K562 (cell line): Measurements from ENCODE around the gene MICAL2. TPM values are rescaled to one million over a fixed set of nuclear protein-coding genes. Genes with fewer than 3 reads are reported as not detected.

Experiments
- ILK ChIP-seq: fragments of 450-650 bp; IDR thresholded peaks from 2 replicates; pipeline ENCODE4 v1.6.1; 2016; ENCODE audit warnings: missing genetic modification characterization, low read depth, mild to moderate bottlenecking, missing compliant biosample characterization, moderate library complexity, borderline replicate concordance
- SMARCB1 ChIP-seq: IDR thresholded peaks from 2 replicates; pipeline ENCODE4 v1.6.1; 2011; ENCODE audit warnings: improper control_type of control experiment, low read depth; ENCODE audit not compliant: insufficient read length
- TCF7 ChIP-seq: sonication (generic); IDR thresholded peaks from 2 replicates; pipeline ENCODE4 v1.6.1; 2016; ENCODE audit warnings: antibody characterized with exemption, borderline replicate concordance
- TCFL5 ChIP-seq: fragments of 250-450 bp; sonication (Bioruptor Pico); conservative IDR thresholded peaks from 2 replicates; pipeline ENCODE4 v1.6.1; 2021; ENCODE audit warnings: mild to moderate bottlenecking, moderate library complexity, matching md5 sums
- ZC3H4 ChIP-seq: sonication (generic); formaldehyde crosslinking; IDR thresholded peaks from 2 replicates; pipeline ENCODE4 v1.9.0; 2021; ENCODE audit warnings: missing genetic modification reagents, borderline replicate concordance
- ZFP30 ChIP-seq: fragments of 250-450 bp; sonication (Bioruptor Pico); IDR thresholded peaks from 2 replicates; pipeline ENCODE4 v1.8.0; 2022; ENCODE audit warnings: moderate library complexity, mild to moderate bottlenecking, inconsistent platforms, borderline replicate concordance
- ZNF121 ChIP-seq: sonication (generic); formaldehyde crosslinking; conservative IDR thresholded peaks from 2 replicates; pipeline ENCODE4 v1.8.0; 2022; ENCODE audit warnings: missing genetic modification reagents
- ZNF395 ChIP-seq: fragments of 200-800 bp; sonication (Bioruptor generic); IDR thresholded peaks from 2 replicates; pipeline ENCODE4 v1.6.1; 2017; ENCODE audit warnings: missing genetic modification characterization, missing compliant biosample characterization
- ZNF830 ChIP-seq: fragments of 250-450 bp; sonication (Bioruptor Pico); IDR thresholded peaks from 2 replicates; pipeline ENCODE4 v1.5.0; 2021; ENCODE audit warnings: mild to moderate bottlenecking
- ZSCAN32 ChIP-seq: fragments of 450-650 bp; formaldehyde crosslinking; IDR thresholded peaks from 2 replicates; pipeline ENCODE4 v1.4.0; 2020; ENCODE audit warnings: mild to moderate bottlenecking, moderate library complexity
- polyA plus RNA-seq, 8 experiments: library from polyadenylated mRNA; depleted of rRNA in 4 of 8; stranded (reverse) in 5 of 8; unstranded in 3 of 8; fragments of >200 nt; fragmentation: Nextera tagmentation in 2 of 8; fragmentation: Illumina TruSeq in 1 of 8; extraction: Ambion mirVana in 2 of 8; extraction: Trizol in 1 of 8; gene quantifications; 2 replicates each; pipeline versions ENCODE4 v1.2.1 to v1.2.3, GENCODE V29; 2011 to 2014; ENCODE audit warnings: inconsistent platforms in 1 of 8, missing spikeins in 1 of 8
- total RNA-seq, 7 experiments: library from RNA; depleted of rRNA in 6 of 7; stranded (reverse); fragments of >200 nt in 6 of 7; fragmentation: Illumina TruSeq in 2 of 7; extraction: Trizol in 2 of 7; gene quantifications; 2 replicates each; pipeline versions ENCODE4 v1.2.1 to v1.2.3, GENCODE V29; 2011 to 2021; ENCODE audit warnings: low replicate concordance in 1 of 7
- TF ChIP-seq, protein P1 (sequence below): sonication (generic); formaldehyde crosslinking; IDR thresholded peaks from 2 replicates; pipeline ENCODE4 v1.8.0; 2022; ENCODE audit warnings: mild to moderate bottlenecking, missing genetic modification reagents
- TF ChIP-seq, protein P2 (sequence below): fragments of 450-650 bp; IDR thresholded peaks from 2 replicates; pipeline ENCODE4 v1.7.0; 2016; ENCODE audit warnings: borderline replicate concordance
- TF ChIP-seq, protein P3 (sequence below): sonication (generic); formaldehyde crosslinking; IDR thresholded peaks from 2 replicates; pipeline ENCODE4 v1.9.0; 2022; ENCODE audit warnings: mild to moderate bottlenecking, missing genetic modification reagents

The MICAL2 gene
- total and polyA plus RNA-seq, 9 of the 15 experiments (the other 6 are each of a cell fraction or from before 2014, with no cell fraction given), result 4.7 to 64.2 (median 33.6) TPM

- TF ChIP-seq ZNF121 (CRISPR knock-in tag) (no peak), ZNF830 (CRISPR knock-in tag) (no peak), ZFP30 (CRISPR knock-in tag) (no peak), ZC3H4 (CRISPR knock-in tag) (no peak), SMARCB1 (no peak), TCF7 (no peak), ZNF395 (CRISPR knock-in tag) (no peak), ILK (tag) (no peak), TCFL5 (CRISPR knock-in tag) (no peak), ZSCAN32 (CRISPR knock-in tag) (no peak)
- TF ChIP-seq, protein P1, sequence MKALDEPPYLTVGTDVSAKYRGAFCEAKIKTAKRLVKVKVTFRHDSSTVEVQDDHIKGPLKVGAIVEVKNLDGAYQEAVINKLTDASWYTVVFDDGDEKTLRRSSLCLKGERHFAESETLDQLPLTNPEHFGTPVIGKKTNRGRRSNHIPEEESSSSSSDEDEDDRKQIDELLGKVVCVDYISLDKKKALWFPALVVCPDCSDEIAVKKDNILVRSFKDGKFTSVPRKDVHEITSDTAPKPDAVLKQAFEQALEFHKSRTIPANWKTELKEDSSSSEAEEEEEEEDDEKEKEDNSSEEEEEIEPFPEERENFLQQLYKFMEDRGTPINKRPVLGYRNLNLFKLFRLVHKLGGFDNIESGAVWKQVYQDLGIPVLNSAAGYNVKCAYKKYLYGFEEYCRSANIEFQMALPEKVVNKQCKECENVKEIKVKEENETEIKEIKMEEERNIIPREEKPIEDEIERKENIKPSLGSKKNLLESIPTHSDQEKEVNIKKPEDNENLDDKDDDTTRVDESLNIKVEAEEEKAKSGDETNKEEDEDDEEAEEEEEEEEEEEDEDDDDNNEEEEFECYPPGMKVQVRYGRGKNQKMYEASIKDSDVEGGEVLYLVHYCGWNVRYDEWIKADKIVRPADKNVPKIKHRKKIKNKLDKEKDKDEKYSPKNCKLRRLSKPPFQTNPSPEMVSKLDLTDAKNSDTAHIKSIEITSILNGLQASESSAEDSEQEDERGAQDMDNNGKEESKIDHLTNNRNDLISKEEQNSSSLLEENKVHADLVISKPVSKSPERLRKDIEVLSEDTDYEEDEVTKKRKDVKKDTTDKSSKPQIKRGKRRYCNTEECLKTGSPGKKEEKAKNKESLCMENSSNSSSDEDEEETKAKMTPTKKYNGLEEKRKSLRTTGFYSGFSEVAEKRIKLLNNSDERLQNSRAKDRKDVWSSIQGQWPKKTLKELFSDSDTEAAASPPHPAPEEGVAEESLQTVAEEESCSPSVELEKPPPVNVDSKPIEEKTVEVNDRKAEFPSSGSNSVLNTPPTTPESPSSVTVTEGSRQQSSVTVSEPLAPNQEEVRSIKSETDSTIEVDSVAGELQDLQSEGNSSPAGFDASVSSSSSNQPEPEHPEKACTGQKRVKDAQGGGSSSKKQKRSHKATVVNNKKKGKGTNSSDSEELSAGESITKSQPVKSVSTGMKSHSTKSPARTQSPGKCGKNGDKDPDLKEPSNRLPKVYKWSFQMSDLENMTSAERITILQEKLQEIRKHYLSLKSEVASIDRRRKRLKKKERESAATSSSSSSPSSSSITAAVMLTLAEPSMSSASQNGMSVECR (CRISPR knock-in tag), result no peak
- TF ChIP-seq, protein P2, sequence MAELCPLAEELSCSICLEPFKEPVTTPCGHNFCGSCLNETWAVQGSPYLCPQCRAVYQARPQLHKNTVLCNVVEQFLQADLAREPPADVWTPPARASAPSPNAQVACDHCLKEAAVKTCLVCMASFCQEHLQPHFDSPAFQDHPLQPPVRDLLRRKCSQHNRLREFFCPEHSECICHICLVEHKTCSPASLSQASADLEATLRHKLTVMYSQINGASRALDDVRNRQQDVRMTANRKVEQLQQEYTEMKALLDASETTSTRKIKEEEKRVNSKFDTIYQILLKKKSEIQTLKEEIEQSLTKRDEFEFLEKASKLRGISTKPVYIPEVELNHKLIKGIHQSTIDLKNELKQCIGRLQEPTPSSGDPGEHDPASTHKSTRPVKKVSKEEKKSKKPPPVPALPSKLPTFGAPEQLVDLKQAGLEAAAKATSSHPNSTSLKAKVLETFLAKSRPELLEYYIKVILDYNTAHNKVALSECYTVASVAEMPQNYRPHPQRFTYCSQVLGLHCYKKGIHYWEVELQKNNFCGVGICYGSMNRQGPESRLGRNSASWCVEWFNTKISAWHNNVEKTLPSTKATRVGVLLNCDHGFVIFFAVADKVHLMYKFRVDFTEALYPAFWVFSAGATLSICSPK, result no peak
- TF ChIP-seq, protein P3, sequence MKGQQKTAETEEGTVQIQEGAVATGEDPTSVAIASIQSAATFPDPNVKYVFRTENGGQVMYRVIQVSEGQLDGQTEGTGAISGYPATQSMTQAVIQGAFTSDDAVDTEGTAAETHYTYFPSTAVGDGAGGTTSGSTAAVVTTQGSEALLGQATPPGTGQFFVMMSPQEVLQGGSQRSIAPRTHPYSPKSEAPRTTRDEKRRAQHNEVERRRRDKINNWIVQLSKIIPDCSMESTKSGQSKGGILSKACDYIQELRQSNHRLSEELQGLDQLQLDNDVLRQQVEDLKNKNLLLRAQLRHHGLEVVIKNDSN (CRISPR knock-in tag), result no peak
These were observed 104.4 kb downstream of the MICAL2 start (continued) for GRCh38 chr11:12214751-12215150.
